Measurements from ENCODE around the gene NAGK. TPM values are rescaled to one million over a fixed set of nuclear protein-coding genes. Genes with fewer than 3 reads are reported as not detected.
"Not testable (repeated sequence)": the region's sequence is repeated elsewhere in the genome, so short reads cannot be mapped to it uniquely, and the experiment has no call there.

NAGK gene
- polyA plus RNA-seq, 2 donors = 356 to 374 TPM

DNA sequence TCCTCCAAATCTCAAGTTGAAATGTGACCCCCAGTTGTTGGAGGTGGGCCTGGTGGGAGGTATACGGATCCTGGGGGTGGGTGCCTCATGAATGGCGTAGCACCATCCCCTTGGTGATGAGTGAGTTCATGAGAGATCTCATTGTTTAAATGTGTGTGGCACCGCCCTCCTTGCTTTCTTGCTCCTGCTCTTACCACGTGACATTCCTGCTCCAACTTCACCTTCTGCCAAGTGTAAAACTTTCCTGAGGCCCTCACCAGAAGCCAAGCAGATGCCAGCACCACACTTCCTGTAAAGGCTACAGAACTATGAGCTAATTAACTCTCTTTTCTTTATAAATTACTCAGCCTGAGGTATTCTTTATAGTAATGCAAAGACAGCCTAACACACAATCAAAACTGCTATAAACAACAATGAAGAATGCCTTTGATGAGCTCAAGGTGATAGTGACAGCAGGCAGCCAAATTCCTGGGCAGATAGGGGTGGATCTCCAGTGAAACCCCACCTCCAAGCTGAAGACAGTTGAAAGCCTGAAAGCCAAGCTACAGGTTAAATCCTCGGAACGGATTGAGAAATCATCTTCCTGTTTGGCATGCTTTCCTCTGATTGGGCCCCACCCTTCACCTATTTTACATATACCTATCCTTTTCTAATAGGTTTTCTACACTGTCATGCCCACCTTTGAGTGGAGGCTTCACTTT lies 34.7 kb downstream of the NAGK start:
- Histone ChIP-seq H3K27ac (ENCODE audit: low read depth in 2 of 2, low read length in 1 of 2) (peak overlapping the region; percentile 81 to 94), H3K4me3 (ENCODE audit: low read depth in 1 of 2, low read length in 2 of 2) (no peak overlapping the region), H3K27me3 (ENCODE audit: control insufficient read depth in 1 of 2, insufficient read depth in 2 of 2, low read length in 2 of 2) (no peaks in the 10 kb centered on the region), H3K4me1 (ENCODE audit: control insufficient read depth in 2 of 2, insufficient read depth in 2 of 2, low read length in 1 of 2) (peaks cover 0 to 5% of the 10 kb centered on the region in 2 donors), H3K9me3 (ENCODE audit: control insufficient read depth in 2 of 2, insufficient read depth in 1 of 2, low read depth in 1 of 2, low read length in 1 of 2) (no peaks in the 10 kb centered on the region), H3K36me3 (ENCODE audit: control insufficient read depth in 2 of 2, insufficient read depth in 2 of 2, low read length in 1 of 2) (no peaks in the 10 kb centered on the region)
- 42 to 55% methylated on average over 6 of the region's 6 CpGs for WGBS, 2 donors

DNA sequence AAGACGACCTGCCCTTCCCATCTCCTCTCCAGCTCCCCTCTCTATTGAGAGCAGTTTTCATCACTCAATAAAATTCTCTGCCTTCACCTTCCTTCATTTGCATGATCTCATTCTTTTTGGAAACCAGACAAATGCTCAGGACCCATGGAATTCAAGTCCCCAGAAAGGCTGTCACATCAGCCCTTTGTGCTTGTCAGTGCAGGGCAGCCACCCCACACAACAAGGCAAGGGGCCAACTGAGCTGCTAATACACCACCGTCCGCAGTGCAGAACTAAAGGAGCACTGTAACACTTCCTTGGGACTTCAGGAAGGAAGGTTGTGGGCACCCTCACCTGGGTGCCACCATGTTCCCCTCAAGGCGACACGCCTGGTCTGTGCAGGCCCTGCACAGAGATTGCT lies 35.4 kb downstream of the NAGK start:
- H3K9me3 ChIP-seq (ENCODE audit: control insufficient read depth in 2 of 2, insufficient read depth in 1 of 2, low read depth in 1 of 2, low read length in 1 of 2) = no peaks in the 10 kb centered on the region
- H3K36me3 ChIP-seq (ENCODE audit: control insufficient read depth in 2 of 2, insufficient read depth in 2 of 2, low read length in 1 of 2) = no peaks in the 10 kb centered on the region
- H3K4me3 ChIP-seq (ENCODE audit: low read depth in 1 of 2, low read length in 2 of 2) = no peak overlapping the region
- WGBS, 2 donors = 81 to 88% methylated on average over 5 of the region's 5 CpGs
- peak overlapping the region; percentile 77 to 94 for H3K27ac ChIP-seq (ENCODE audit: low read depth in 2 of 2, low read length in 1 of 2)
- peaks cover 0 to 5% of the 10 kb centered on the region in 2 donors for H3K4me1 ChIP-seq (ENCODE audit: control insufficient read depth in 2 of 2, insufficient read depth in 2 of 2, low read length in 1 of 2)
- H3K27me3 ChIP-seq (ENCODE audit: control insufficient read depth in 1 of 2, insufficient read depth in 2 of 2, low read length in 2 of 2) = no peaks in the 10 kb centered on the region

DNA sequence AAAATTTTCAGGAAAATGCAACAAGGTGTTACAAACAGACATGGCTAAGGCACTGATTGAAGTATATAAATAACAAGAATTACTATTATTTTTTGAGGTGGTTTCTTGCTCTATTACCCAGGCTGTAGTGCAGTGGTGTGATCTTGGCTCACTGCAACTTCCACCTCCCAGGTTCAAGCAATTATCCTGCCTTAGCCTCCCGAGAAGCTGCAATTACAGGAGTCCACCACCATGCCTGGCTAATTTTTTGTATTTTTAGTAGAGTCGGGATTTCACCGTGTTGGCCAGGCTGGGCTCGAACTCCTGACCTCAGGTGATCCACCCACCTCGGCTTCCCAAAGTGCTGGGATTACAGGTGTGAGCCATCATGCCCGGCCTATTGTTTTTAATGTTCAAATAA lies 38.0 kb downstream of the NAGK start:
- H3K36me3 ChIP-seq (ENCODE audit: control insufficient read depth in 2 of 2, insufficient read depth in 2 of 2, low read length in 1 of 2); H3K9me3 ChIP-seq (ENCODE audit: control insufficient read depth in 2 of 2, insufficient read depth in 1 of 2, low read depth in 1 of 2, low read length in 1 of 2); H3K4me1 ChIP-seq (ENCODE audit: control insufficient read depth in 2 of 2, insufficient read depth in 2 of 2, low read length in 1 of 2); H3K4me3 ChIP-seq (ENCODE audit: low read depth in 1 of 2, low read length in 2 of 2); H3K27ac ChIP-seq (ENCODE audit: low read depth in 2 of 2, low read length in 1 of 2); H3K27me3 ChIP-seq (ENCODE audit: control insufficient read depth in 1 of 2, insufficient read depth in 2 of 2, low read length in 2 of 2): not testable (repeated sequence)
- WGBS, 2 donors = 80 to 81% methylated on average over 6 of the region's 6 CpGs

DNA sequence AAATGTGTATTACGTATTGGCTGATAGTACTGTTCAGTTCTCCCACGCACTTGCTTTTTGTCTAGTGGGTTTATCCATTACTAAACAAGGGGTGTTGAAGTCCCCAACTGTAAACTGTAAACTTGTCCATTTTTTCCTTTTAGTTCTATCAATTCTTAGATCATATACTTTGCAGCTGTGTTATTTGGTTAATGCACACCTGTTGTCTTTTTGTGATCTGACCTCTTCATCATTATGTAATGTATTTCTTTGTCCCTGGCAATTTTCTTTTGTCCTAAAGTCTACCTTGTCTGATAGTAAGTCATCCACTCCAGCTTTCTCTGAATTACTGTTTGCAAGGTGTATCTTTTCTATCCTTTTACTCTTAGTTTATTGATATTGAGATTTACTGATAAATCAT lies 39.6 kb downstream of the NAGK start:
- Histone ChIP-seq H3K27ac (ENCODE audit: low read depth in 2 of 2, low read length in 1 of 2) (no peak overlapping the region), H3K9me3 (ENCODE audit: control insufficient read depth in 2 of 2, insufficient read depth in 1 of 2, low read depth in 1 of 2, low read length in 1 of 2) (no peaks in the 10 kb centered on the region), H3K4me3 (ENCODE audit: low read depth in 1 of 2, low read length in 2 of 2) (no peak overlapping the region), H3K4me1 (ENCODE audit: control insufficient read depth in 2 of 2, insufficient read depth in 2 of 2, low read length in 1 of 2) (peaks cover 0 to 3% of the 10 kb centered on the region in 2 donors), H3K27me3 (ENCODE audit: control insufficient read depth in 1 of 2, insufficient read depth in 2 of 2, low read length in 2 of 2) (no peaks in the 10 kb centered on the region), H3K36me3 (ENCODE audit: control insufficient read depth in 2 of 2, insufficient read depth in 2 of 2, low read length in 1 of 2) (no peaks in the 10 kb centered on the region)
- WGBS, 2 donors = 90 to 96% methylated on average over 2 of the region's 2 CpGs

DNA sequence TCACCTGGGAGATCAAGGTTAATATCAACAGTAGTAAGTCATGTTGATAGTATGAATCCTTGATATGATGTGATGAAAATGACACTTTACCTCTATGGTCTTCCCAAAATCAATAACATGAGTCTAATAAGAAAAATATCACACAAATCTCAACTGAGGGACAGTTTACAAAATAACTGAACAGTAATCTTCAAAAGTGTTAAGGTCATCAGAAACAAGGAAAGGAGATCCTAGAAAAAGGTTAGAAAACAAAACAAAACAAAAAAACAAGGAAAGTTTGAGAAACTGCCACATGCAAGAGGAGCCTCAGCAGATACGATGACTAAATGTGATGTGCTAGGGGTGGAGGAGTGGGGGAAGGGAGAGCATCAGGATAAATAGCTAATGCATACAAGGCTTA lies 45.4 kb downstream of the NAGK start:
- Histone ChIP-seq H3K4me1 (ENCODE audit: control insufficient read depth in 2 of 2, insufficient read depth in 2 of 2, low read length in 1 of 2) (peaks cover 2 to 8% of the 10 kb centered on the region in 2 donors), H3K27me3 (ENCODE audit: control insufficient read depth in 1 of 2, insufficient read depth in 2 of 2, low read length in 2 of 2) (no peaks in the 10 kb centered on the region), H3K4me3 (ENCODE audit: low read depth in 1 of 2, low read length in 2 of 2) (no peak overlapping the region), H3K36me3 (ENCODE audit: control insufficient read depth in 2 of 2, insufficient read depth in 2 of 2, low read length in 1 of 2) (peaks cover 0 to 6% of the 10 kb centered on the region in 2 donors), H3K27ac (ENCODE audit: low read depth in 2 of 2, low read length in 1 of 2) (no peak overlapping the region), H3K9me3 (ENCODE audit: control insufficient read depth in 2 of 2, insufficient read depth in 1 of 2, low read depth in 1 of 2, low read length in 1 of 2) (no peaks in the 10 kb centered on the region)
- WGBS, 2 donors = 88 to 100% methylated on average over 1 of the region's 1 CpG

DNA sequence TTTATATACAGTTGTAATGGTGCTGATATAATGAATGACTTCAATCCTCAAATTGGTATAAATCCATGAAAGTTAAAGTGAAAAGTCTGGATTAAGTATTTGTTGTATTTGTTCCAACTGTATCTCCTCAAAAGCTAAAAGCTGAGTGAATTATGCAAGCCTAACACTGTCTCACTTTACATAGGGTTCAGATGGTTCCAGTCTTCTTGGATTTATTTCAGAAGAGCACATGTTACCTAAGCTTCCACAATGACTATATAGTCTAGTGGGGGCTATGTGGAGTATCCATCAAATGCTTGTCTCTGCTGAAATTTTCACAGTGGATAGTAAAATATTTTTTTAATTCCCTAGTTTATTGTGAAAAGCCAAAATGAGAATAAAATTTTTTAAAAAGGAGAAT lies 48.6 kb downstream of the NAGK start:
- peaks cover 5 to 8% of the 10 kb centered on the region in 2 donors for H3K4me1 ChIP-seq (ENCODE audit: control insufficient read depth in 2 of 2, insufficient read depth in 2 of 2, low read length in 1 of 2)
- H3K36me3 ChIP-seq (ENCODE audit: control insufficient read depth in 2 of 2, insufficient read depth in 2 of 2, low read length in 1 of 2) = peaks cover 4 to 6% of the 10 kb centered on the region in 2 donors
- no peaks in the 10 kb centered on the region for H3K9me3 ChIP-seq (ENCODE audit: control insufficient read depth in 2 of 2, insufficient read depth in 1 of 2, low read depth in 1 of 2, low read length in 1 of 2)
- no peak overlapping the region for H3K27ac ChIP-seq (ENCODE audit: low read depth in 2 of 2, low read length in 1 of 2)
- H3K4me3 ChIP-seq (ENCODE audit: low read depth in 1 of 2, low read length in 2 of 2) = no peak overlapping the region
- no peaks in the 10 kb centered on the region for H3K27me3 ChIP-seq (ENCODE audit: control insufficient read depth in 1 of 2, insufficient read depth in 2 of 2, low read length in 2 of 2)

DNA sequence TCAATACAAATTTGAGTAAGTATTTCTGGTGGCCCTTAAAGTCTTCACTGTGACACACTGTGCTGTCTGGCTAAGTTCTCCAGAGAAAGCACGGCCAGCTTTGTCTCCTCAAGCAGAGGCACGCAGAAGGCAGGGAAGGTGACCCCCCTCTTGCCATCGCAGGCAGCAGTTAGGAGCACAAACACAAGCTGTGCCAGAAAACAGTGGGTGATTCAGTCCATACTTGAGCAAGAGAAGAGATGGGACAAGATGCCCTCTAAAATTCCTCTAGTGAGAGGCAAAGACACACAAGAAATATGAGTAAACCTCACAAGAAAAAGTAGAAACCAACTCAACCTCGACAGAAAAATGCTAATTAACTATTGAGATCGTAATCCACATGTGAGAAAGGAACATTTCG lies 51.7 kb downstream of the NAGK start:
- peaks cover 4 to 6% of the 10 kb centered on the region in 2 donors for H3K36me3 ChIP-seq (ENCODE audit: control insufficient read depth in 2 of 2, insufficient read depth in 2 of 2, low read length in 1 of 2)
- peak overlapping the region; percentile 61 to 79 for H3K27ac ChIP-seq (ENCODE audit: low read depth in 2 of 2, low read length in 1 of 2)
- H3K4me3 ChIP-seq (ENCODE audit: low read depth in 1 of 2, low read length in 2 of 2) = no peak overlapping the region
- 56 to 75% methylated on average over 6 of the region's 6 CpGs for WGBS, 2 donors
- no peaks in the 10 kb centered on the region for H3K9me3 ChIP-seq (ENCODE audit: control insufficient read depth in 2 of 2, insufficient read depth in 1 of 2, low read depth in 1 of 2, low read length in 1 of 2)
- H3K27me3 ChIP-seq (ENCODE audit: control insufficient read depth in 1 of 2, insufficient read depth in 2 of 2, low read length in 2 of 2) = no peaks in the 10 kb centered on the region
- peaks cover 5 to 8% of the 10 kb centered on the region in 2 donors for H3K4me1 ChIP-seq (ENCODE audit: control insufficient read depth in 2 of 2, insufficient read depth in 2 of 2, low read length in 1 of 2)

DNA sequence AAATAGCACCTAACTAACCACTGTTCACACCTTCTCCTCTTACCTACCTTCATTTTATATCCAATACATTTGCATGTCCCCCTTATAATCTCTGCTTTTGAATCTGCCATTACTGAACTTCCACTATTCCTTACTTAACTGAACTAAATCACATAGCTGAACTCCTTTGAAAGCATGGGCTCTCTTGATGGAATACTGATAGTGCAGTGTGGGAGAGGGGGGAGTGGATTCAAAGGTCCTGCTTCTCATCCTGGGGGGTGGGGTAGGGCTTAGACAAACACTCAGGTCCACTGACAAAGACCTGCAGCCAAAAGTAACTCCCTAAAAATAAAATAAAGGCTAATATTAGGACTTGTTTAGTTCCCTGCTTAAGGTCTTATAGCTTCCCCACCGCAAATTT lies 53.0 kb downstream of the NAGK start:
- 94 to 98% methylated on average over 1 of the region's 1 CpG for WGBS, 2 donors
- Histone ChIP-seq H3K4me1 (ENCODE audit: control insufficient read depth in 2 of 2, insufficient read depth in 2 of 2, low read length in 1 of 2) (peaks cover 5 to 8% of the 10 kb centered on the region in 2 donors), H3K27me3 (ENCODE audit: control insufficient read depth in 1 of 2, insufficient read depth in 2 of 2, low read length in 2 of 2) (no peaks in the 10 kb centered on the region), H3K27ac (ENCODE audit: low read depth in 2 of 2, low read length in 1 of 2) (no peak overlapping the region), H3K36me3 (ENCODE audit: control insufficient read depth in 2 of 2, insufficient read depth in 2 of 2, low read length in 1 of 2) (peaks cover 4 to 6% of the 10 kb centered on the region in 2 donors), H3K4me3 (ENCODE audit: low read depth in 1 of 2, low read length in 2 of 2) (no peak overlapping the region), H3K9me3 (ENCODE audit: control insufficient read depth in 2 of 2, insufficient read depth in 1 of 2, low read depth in 1 of 2, low read length in 1 of 2) (no peaks in the 10 kb centered on the region)

DNA sequence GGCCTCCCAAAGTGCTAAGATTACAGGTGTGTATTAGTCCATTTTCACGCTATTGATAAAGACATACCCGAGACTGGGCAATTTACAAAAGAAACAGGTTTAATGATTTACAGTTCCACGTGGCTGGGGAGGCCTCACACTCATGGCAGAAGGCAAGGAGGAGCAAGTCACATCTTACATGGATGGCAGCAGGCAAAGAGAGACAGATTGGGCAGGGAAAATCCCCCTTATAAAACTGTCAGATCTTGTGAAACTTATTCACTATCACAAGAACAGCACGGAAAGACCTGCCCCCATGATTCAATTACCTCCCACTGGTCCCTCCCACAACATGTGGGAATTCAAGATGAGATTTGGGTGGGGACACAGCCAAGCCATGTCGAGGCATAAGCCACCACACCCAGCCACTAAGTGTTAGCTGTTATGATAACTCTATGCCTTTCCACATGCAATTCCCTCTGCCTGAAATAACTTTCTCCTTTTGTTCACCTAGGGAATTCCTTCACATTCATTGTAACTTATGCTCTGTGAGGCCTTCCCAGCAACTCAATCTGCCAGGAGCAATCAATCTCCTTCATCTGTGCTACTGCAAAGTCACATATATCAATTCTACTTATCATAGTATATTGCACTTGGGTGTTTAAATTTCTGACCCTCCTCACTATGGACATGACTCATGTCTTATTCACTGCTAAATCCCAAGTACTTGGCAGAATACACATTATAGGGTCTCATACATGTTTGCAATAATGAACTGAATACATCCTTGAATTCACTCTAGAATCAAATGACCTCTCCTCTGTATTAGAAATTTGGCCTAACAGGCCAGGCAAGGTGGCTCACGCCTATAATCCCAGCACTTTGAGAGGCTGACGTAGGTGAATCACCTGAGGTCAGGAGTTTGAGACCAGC lies 54.2 kb downstream of the NAGK start:
- peaks cover 5 to 8% of the 10 kb centered on the region in 2 donors for H3K4me1 ChIP-seq (ENCODE audit: control insufficient read depth in 2 of 2, insufficient read depth in 2 of 2, low read length in 1 of 2)
- peak overlapping the region; percentile 45 to 62 for H3K27ac ChIP-seq (ENCODE audit: low read depth in 2 of 2, low read length in 1 of 2)
- no peaks in the 10 kb centered on the region for H3K27me3 ChIP-seq (ENCODE audit: control insufficient read depth in 1 of 2, insufficient read depth in 2 of 2, low read length in 2 of 2)
- H3K4me3 ChIP-seq (ENCODE audit: low read depth in 1 of 2, low read length in 2 of 2) = no peak overlapping the region
- peaks cover 4 to 6% of the 10 kb centered on the region in 2 donors for H3K36me3 ChIP-seq (ENCODE audit: control insufficient read depth in 2 of 2, insufficient read depth in 2 of 2, low read length in 1 of 2)
- 76 to 80% methylated on average over 7 of the region's 7 CpGs for WGBS, 2 donors
- H3K9me3 ChIP-seq (ENCODE audit: control insufficient read depth in 2 of 2, insufficient read depth in 1 of 2, low read depth in 1 of 2, low read length in 1 of 2) = no peaks in the 10 kb centered on the region

All from esophagus (tissue), 2 donors.